NK-92 (cell line): ENCODE measurements around the gene USP51.
"Not testable (repeated sequence)": the region's sequence is repeated elsewhere in the genome, so short reads cannot be mapped to it uniquely, and the experiment has no call there.

Source experiments
- DNase-seq: peaks from one replicate; lab custom pipeline; 2025; ENCODE audit not compliant: unreplicated experiment; lab: John Stamatoyannopoulos, UW

Gene USP51

DNA sequence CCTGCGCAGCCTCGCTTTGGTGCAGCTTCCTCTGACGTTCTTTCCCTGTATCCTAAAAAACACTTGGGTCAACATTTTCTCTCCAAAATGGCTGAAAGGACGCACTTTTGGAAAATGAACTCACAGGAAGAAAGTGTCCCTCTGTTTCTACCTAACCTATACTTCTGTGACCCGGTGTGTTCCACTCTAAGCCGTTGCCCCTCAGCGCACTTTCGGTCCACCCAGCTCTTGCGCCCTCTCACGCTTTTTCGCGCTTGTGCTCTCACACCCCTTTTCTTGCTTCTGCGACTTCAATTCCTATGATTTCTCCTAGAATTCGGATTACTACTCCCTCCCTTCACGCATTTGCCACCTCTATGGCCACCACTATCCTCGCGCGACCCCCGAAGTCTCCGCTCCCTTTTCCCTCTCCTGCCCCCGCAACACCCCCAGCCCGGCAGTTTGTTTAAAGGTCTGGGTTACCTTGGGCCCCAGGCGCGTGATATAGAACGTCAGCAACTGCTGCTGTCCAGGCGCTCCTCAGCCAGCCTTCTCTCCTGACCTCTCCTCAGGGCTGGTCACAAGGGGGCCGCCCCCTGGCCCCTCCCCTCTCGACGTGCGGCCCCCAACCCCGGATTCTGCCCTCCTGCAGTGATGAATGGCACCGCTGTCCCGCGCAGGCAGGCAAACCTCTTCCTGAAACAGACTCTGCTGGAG, at the start of gene USP51:
Gene USP51 (minus strand): TSS at position 535 of the 696 bp plus-strand sequence. CDS start 909 bp downstream, outside the sequence.
- DNase-seq: no peak

DNA sequence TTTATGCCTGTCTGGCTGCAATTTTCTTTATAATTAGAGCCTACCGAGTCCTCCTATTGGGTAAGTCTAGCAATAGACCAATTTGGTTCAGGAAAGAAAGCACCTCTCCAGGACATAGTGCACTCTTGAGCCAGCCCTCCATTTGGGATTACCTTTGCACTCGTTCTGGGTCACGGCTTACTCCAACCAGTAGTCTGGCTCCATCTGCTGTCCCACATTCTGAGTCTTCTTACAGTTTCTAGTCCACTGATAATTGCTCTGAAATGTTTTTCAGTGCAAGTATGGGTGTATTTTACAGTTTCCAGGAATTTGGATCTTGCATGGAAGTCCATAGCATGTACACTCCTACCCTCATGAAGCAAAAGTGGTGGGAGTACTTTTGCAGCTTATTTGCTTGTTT, 34.8 kb upstream of the USP51 start:
- no peak for DNase-seq

DNA sequence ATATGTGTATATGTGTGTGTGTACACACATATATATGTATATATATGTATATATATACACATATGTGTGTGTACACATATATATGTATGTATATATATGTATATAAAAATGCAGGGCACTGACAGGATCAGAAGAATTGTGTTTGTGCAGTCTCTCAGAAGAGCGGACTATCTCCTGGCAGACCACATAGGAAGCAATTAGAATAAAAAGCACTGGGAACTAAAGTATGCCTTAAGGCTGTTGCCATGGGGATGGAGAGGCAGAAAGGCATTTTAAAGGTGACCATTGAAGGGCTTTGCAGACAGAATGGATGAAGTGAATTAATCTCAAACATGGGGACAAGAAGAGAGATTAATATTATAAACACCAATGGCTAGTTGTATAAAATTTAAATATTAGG, 33.7 kb upstream of the USP51 start:
- DNase-seq: no peak

DNA sequence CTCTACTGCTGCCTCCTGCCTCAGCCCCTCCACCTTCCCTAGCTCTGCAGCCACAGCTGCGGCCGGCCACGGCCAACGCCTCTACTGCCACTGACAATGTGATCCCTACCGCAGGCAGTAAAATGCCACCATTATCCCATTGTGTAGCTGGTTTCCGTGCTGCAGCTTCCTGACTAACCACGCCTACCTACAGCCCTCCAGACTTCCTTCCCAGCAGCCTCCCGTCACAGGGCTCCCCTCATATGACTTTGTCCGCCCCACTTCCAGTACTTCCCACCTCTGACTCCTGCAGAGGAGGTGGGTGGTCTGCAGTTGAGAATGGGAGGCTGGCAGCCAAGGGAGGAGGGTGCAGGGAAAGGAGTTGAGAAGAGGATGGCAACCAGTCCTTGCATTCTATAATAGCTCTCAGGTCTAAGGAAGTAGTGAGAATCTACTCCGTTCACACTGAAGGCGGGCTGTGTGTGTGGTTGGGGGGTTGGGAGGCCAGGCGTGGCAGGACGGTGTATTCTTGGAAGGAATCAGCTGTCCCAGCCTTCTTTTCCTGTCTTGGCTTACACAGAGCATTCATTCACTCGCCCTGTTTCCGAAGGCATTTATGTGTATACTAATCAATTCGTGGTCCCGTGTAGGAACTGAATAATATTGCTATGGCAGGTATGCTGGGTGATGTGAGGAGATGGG, 33.1 kb upstream of the USP51 start:
- no peak for DNase-seq

DNA sequence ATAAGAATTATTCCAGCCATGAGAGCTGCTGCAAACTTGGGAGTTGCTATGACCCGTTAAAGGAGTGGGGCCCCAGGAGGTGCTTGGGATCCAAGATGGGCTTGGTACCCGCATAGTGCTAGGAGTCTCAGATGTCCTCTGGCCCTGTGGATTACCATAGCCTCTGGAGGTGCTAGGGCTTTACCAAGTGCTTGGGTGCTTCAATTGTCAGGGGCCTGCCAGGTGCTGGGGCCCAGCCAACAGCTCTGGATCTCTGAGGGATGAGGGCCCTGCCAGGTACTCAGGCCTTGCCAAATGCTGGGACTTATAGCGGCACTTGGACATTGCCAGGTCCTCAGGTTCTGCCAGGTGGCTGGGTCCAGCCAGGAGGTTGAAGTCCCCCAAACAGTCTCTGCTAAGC, 32.0 kb upstream of the USP51 start:
- no peak for DNase-seq

GRCh38 chrX:55516794-55517481, 27.3 kb upstream of the USP51 start:
- not testable (repeated sequence) for DNase-seq

- not testable (repeated sequence) for DNase-seq
Observed at GRCh38 chrX:55513045-55513737, 23.5 kb upstream of the USP51 start.

GRCh38 chrX:55508410-55509152, 18.9 kb upstream of the USP51 start:
- not testable (repeated sequence) for DNase-seq

DNA sequence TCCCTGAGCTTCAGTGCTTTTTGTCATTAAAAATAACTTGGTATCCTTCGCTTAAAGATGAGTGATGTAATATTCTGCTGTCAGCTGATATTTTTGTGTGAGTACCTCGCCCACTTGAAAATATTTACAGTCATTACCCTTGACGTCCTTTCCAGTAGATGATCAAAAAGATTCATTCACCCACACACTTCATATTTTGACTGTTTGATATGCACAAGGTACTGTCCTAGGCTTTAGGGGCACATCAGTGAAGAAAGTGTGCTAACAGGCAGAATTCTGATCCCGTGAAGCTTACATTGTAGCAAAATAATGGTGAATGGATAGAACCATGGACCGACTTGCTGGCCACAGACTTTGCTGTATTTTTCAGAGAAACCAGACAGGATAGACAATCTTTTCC, 18.1 kb upstream of the USP51 start:
- DNase-seq: not testable (repeated sequence)

DNA sequence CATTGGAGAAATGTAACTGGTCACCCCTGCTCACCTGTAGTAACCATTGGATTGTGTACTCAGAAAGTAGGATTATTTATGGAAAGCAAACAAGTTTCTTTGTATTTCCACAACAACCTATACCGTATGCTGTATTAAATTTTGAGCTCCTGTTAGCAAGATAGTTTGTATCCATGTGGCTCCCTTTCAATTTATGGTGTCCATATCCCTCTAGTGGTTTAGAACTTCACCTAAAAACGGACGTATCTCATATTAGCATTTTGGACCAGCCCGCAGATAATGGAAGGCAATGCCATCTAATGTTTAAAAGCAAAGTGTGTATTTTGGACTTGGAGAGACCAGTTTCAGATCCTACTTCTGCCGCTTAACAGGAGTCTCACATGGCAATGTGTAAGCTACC, 17.4 kb upstream of the USP51 start:
- DNase-seq: not testable (repeated sequence)

GRCh38 chrX:55490974-55491373, 1.3 kb upstream of the USP51 start:
- no peak for DNase-seq

- DNase-seq: no peak
Observed at GRCh38 chrX:55490121-55490520, 473 bp upstream of the USP51 start.

DNA sequence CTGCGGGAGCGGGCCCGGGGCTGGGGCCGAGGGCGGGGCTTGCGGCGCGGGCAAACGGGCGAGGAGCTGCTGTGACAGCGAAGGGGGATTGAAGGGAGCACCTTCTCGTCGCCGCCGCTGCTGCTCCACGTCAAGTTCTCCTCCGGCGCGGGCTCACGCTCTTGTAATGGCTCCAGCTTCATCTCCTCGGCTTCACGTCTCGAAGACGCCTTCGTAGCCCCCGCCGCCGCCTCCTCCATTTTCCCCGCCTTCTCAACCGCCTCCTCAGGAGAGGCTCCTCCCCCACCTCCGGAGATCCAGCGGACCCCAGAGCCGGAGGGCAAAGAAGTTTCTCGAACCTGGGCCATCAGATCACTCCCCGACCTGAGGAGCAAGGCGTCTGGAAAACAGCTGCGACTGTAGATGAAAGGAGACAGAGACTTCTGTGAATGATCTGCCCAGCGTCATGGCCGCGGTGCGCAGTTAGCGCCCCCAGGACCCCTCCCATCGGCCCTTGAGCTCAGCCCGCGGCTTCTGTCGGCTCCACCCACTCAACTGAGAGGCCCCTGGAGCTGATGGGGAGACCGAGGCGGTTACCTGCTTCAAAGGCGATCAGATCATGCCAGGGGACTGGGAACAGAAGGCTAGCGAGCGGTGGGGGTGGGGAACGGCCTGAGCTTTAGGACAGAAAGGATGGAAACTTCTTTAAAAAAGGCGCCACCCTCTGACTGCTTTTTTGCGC, 895 bp downstream of the USP51 start:
- DNase-seq: no peak

- no peak for DNase-seq
Observed at GRCh38 chrX:55488006-55488592, 1.5 kb downstream of the USP51 start.

GRCh38 chrX:55487143-55487542, 2.5 kb downstream of the USP51 start:
- DNase-seq: no peak

DNA sequence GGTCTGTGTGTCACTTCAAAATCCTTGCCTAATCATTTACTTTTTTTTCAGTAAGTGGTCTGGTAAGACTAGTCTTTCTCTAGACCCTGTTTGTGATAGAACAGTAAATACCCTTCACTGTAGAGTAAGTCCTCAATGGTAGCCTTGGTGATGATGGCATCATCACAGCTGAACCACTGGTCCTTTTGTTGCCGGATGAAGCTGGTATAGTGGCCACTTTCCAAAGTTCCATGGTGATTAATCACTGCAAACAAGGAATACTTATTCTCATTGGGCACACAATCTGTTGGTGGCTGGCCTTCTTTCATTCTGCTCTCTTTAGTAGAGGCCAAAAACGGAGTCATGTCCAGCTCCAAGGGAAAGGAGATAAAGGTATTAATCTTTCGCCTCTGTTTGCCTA, 2.9 kb downstream of the USP51 start:
- no peak for DNase-seq

DNA sequence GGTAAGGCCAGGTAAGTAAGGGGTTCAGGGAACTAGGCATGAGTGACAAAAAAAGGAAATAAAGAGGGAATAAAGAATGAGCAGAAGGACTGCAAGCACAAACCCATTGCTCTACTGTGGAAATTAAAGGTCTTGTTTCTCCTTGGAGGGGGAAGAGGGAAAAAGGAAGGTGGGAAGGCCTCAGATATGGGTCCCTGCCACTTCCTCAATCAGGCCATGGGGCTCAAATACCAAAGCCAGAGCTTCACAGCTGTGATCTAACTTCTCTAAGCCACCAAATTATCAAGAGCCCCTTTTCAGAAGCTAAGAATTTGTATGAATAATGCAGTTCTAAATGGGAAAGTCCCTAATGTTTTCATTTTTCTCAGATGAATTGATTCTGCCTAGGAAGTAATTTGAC, 4.7 kb downstream of the USP51 start:
- DNase-seq: no peak

GRCh38 chrX:55480390-55481062, 9.1 kb downstream of the USP51 start:
- no peak for DNase-seq

DNA sequence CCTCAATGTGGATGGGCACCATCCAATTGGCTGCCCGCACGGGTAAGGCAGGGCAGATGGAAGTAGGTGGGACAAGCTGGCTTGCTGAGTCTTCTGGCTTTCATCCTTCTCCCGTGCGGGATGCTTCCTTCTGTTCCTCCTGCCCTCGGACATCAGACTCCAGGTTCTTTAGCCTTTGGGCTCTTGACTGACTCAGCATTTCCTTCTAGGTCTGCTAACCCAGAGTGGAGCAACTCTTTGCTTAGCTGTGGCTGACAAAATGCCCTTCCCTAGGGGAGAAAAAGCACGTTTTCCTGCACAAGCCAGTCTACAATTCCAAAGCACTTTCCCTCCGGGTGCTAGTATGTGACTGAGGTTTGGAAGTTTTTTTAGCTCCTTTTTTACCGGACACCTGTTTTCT, 9.7 kb downstream of the USP51 start:
- not testable (repeated sequence) for DNase-seq
